T-cell (primary cell): Measurements from ENCODE around the gene MBP. TPM values are rescaled to one million over a fixed set of nuclear protein-coding genes. Genes with fewer than 3 reads are reported as not detected.

Source experiments
- ATAC-seq, 4 experiments: fragments of 200-7000 bp in 3 of 4; fragments of 150-1000 bp in 1 of 4; cut with Tn5 transposase; replicated peaks in 1 of 4; 1 replicate in 3 of 4; 2 replicates in 1 of 4; pipeline ENCODE4 v1.10.0; 2021; ENCODE audit warnings: moderate library complexity in 3 of 4, mild to moderate bottlenecking in 2 of 4, moderate number of reproducible peaks in 1 of 4
- CTCF ChIA-PET, 2 donors: fragments of 300-600 bp; sonication (Branson Sonifier 250); formaldehyde crosslinking; loops; one replicate each; lab custom pipeline; 2022; ENCODE audit warnings: antibody characterized with exemption in 2 of 2; lab: Charles Lee
- POLR2A ChIA-PET, 2 donors: fragments of 300-600 bp; sonication (Branson Sonifier 250); formaldehyde crosslinking; loops; one replicate each; lab custom pipeline; 2022; ENCODE audit warnings: antibody characterized with exemption in 2 of 2; lab: Charles Lee
- DNase-seq, 35 experiments: peaks; one replicate each; pipeline versions ENCODE4 v3.0.0 to v3.0.0-alpha.2; 2013 to 2023
- H3K27ac ChIP-seq: one replicate; pipeline ENCODE4 v1.5.1; 2013; ENCODE audit warnings: low read length
- H3K27me3 ChIP-seq, 2 experiments: replicated peaks in 1 of 2; 1 replicate in 1 of 2; 2 replicates in 1 of 2; pipeline versions ENCODE4 v1.6.1 to v1.7.0; 2013; ENCODE audit warnings: low read length in 1 of 2, mixed read lengths in 1 of 2; ENCODE audit not compliant: control insufficient read depth in 2 of 2, insufficient read depth in 2 of 2; ENCODE audit errors: extremely low read depth in 1 of 2
- H3K36me3 ChIP-seq, 2 donors: 1 replicate in 1 of 2; 2 replicates in 1 of 2; pipeline versions ENCODE4 v1.6.1 to v1.7.0; 2013; ENCODE audit warnings: low read length in 1 of 2; ENCODE audit not compliant: control insufficient read depth in 2 of 2, insufficient read depth in 1 of 2; ENCODE audit errors: extremely low read depth in 1 of 2
- H3K4me1 ChIP-seq, 2 experiments: 1 replicate in 1 of 2; 2 replicates in 1 of 2; pipeline versions ENCODE4 v1.6.1 to v1.7.0; 2013; ENCODE audit warnings: low read length in 2 of 2, mixed read lengths in 1 of 2; ENCODE audit not compliant: insufficient read depth in 2 of 2, control insufficient read depth in 1 of 2; ENCODE audit errors: extremely low read depth in 1 of 2
- H3K4me3 ChIP-seq, 2 donors: 1 replicate in 1 of 2; 2 replicates in 1 of 2; pipeline versions ENCODE4 v1.5.1 to v1.7.0; 2013; ENCODE audit warnings: mild to moderate bottlenecking in 2 of 2, low read length in 1 of 2, moderate library complexity in 1 of 2; ENCODE audit not compliant: control insufficient read depth in 1 of 2; ENCODE audit errors: extremely low read depth in 1 of 2
- H3K9me3 ChIP-seq: 2 replicates; pipeline ENCODE4 v1.7.0; 2013
- H3K27ac Mint-ChIP-seq, 2 donors: one replicate each; pipeline ENCODE4 v1.8.0; 2020 to 2021; ENCODE audit warnings: mild to moderate bottlenecking in 2 of 2, mixed read lengths in 2 of 2
- H3K27me3 Mint-ChIP-seq, 2 donors: one replicate each; pipeline ENCODE4 v1.8.0; 2021 to 2022; ENCODE audit warnings: mixed read lengths in 2 of 2
- H3K36me3 Mint-ChIP-seq: one replicate; pipeline ENCODE4 v1.8.0; 2021; ENCODE audit warnings: mixed read lengths
- H3K4me1 Mint-ChIP-seq, 3 donors: one replicate each; pipeline ENCODE4 v1.8.0; 2020 to 2022; ENCODE audit warnings: mixed read lengths in 3 of 3, mild to moderate bottlenecking in 1 of 3
- H3K4me3 Mint-ChIP-seq, 3 donors: one replicate each; pipeline ENCODE4 v1.8.0; 2020 to 2022; ENCODE audit warnings: mild to moderate bottlenecking in 3 of 3, mixed read lengths in 3 of 3, moderate library complexity in 3 of 3
- H3K9me3 Mint-ChIP-seq, 3 donors: one replicate each; pipeline ENCODE4 v1.8.0; 2020 to 2022; ENCODE audit warnings: mixed read lengths in 3 of 3
- WGBS: methylation state at CpG from one replicate; pipeline ENCODE4 v1.1.5; 2013; ENCODE audit warnings: missing lambda C conversion rate; ENCODE audit not compliant: insufficient coverage; 5-methylcytosine and 5-hydroxymethylcytosine counted together
- total RNA-seq, 35 experiments: library from RNA in 6 of 35; stranded (reverse) in 6 of 35; fragments of 120-200 nt in 1 of 35; gene quantifications; one replicate each; pipeline versions ENCODE4 v1.2.1 to v1.2.4 and lab custom pipeline; 2013 to 2026

The MBP gene
- total RNA-seq, 5 donors from 2014 or later (not counting 1 experiment from before 2014, with no cell fraction given), result 114 to 185 (median 152) TPM

DNA sequence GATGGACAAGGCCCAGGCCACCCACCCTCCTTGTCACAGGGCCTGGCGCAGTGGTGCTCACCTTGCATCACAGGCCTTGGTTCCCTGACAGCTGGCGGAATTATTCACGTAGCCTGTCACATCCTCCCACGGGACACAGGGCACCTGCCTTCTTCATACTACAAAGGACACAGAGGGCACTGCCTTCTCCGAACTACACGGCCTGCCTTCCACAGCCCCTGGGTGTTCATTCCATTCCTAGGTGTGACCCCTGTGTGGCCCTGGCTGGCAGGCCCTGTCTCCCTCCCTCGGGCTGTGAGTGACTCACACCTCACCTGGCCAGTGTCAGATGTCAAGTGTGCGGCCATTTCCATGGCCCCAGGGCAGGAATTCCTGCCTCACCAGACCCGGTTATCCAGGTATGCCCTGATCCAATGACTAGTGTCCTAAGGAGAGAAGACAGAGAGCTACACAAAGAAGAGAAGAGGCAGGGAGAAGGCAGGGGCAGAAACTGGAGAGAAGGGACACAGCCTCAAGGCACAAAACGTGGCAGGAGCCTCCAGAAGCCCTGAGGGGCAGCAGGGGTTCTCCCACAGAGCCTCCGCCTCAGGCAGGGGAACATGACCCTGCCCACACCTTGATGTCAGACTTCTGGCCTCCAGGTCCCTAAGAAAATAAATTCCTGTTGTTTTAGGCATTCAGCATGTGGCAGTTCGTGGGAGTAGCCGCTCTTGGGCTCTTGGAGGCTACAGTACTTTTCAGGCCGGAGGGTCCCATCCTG is 43.4 kb downstream of the MBP start:
- Histone ChIP-seq H3K27me3 (no peaks in the 10 kb centered on the region), H3K27ac (no peak overlapping the region), H3K9me3 (no peaks in the 10 kb centered on the region), H3K36me3 (peaks cover 6 to 32% of the 10 kb centered on the region in 2 donors), H3K4me3 (no peak overlapping the region), H3K4me1 (peaks cover 0 to 73% of the 10 kb centered on the region in 2 experiments)
- peaks cover 47% of the 10 kb centered on the region for H3K36me3 Mint-ChIP-seq
- DNase-seq (no peak), ATAC-seq (no peak)
- H3K4me3 Mint-ChIP-seq, result no peak overlapping the region
- peaks cover 71 to 77% (median 77%) of the 10 kb centered on the region in 3 donors for H3K4me1 Mint-ChIP-seq
- ChIA-PET POLR2A (no interaction called here), CTCF (no interaction called here)
- peak overlapping the region; percentile 69 to 72 for H3K27ac Mint-ChIP-seq
- no peaks in the 10 kb centered on the region for H3K9me3 Mint-ChIP-seq
- WGBS, result 84% methylated on average over 13 of the region's 14 CpGs
- no peaks in the 10 kb centered on the region for H3K27me3 Mint-ChIP-seq

DNA sequence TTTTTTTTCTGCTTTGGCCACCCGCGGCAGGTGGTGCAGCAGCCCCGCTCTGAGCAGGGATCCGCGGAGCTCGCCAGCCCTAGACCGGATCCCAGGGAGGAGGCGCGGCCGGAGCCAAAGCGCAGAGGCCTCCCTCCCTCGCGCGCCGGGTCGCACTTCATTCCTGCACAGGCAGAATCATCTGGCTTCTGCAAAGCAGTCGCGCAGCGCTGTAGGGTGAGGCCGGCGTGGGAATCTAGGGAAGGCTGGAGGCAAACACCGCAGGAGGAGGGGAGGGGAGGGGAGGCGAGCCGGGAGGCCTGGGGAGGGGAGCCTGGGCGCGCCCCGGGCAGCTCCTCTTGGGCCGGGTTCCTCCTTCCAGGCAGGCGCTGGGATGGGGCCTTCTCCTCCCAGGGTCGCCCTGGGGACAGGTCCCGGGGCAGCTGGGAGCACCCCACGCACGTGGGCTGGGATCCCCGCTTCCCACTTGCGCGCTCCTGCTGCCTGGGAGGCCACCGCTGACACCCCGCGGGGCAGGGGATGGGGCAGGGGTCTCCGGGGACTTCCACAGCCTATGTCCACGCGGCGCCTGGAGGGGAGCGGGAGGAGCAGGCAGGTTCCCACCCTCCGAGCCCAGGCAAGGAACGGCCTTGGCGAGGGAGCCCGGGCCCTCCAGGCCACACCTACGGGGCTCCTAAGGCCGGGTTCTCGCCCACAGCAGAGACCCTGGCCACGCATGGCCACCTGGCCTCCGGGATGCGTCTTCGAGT is 45.0 kb downstream of the MBP start:
- 93% methylated on average over 29 of the region's 55 CpGs for WGBS

DNA sequence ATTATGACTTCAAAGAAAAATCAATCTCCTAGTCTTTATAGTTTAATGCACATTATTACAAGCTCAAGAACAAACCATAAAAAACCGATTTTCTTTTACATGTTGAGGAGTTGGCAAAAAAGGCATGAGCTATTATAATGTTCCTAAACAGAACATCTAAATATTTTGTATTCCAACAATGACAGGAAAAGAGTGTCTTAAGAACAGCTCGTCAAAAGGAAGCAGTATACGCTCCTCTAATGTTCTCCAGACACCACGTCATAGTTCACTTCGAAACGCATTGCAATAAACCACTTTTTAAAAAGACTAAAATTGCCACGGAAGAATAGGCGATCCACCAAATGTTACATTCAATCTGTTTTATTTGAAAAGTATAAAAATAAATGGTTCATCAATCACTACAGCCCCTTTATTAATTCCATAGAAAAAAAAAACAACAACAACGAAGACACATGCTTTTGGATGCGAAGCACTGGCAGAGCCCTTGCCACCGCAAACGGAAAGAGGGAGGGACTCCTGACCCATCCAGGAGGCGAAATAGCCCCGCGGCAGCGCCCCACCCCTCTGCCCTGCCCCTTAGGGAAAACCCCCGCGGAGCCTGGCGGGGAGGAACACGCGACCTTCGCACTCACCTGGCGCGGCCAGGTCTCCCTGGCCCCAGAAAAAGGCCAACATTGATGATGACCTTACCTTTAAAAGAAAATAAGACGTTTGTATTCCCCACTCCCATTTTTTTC is 45.8 kb downstream of the MBP start:
- no peaks in the 10 kb centered on the region for H3K9me3 Mint-ChIP-seq
- no peaks in the 10 kb centered on the region for H3K27me3 Mint-ChIP-seq
- H3K4me3 Mint-ChIP-seq, result no peak overlapping the region
- 94% methylated on average over 17 of the region's 25 CpGs for WGBS
- no peak for DNase-seq
- Histone ChIP-seq H3K36me3 (peaks cover 6 to 23% of the 10 kb centered on the region in 2 donors), H3K9me3 (no peaks in the 10 kb centered on the region), H3K27me3 (no peaks in the 10 kb centered on the region), H3K4me1 (peaks cover 0 to 68% of the 10 kb centered on the region in 2 experiments), H3K4me3 (no peak overlapping the region), H3K27ac (no peak overlapping the region)
- H3K36me3 Mint-ChIP-seq, result peaks cover 44% of the 10 kb centered on the region
- POLR2A ChIA-PET, result no interaction called here
- H3K27ac Mint-ChIP-seq, result peak overlapping the region in 1 of 2 donors; percentile 23
- peaks cover 70 to 80% (median 78%) of the 10 kb centered on the region in 3 donors for H3K4me1 Mint-ChIP-seq
- CTCF ChIA-PET, result interaction anchor here in 1 of 2 donors (0.5 to 0.6 kb wide), 2 partner anchors 20 to 164 kb away, joined by 3 to 4 read pairs; no protein-coding TSS in a partner anchor
- no peak for ATAC-seq

More for the DNA sequence above, 45.0 kb downstream of the MBP start:
- Histone ChIP-seq H3K4me1 (peaks cover 0 to 68% of the 10 kb centered on the region in 2 experiments), H3K36me3 (peaks cover 6 to 25% of the 10 kb centered on the region in 2 donors), H3K27me3 (no peaks in the 10 kb centered on the region), H3K27ac (no peak overlapping the region), H3K4me3 (no peak overlapping the region), H3K9me3 (no peaks in the 10 kb centered on the region)
- Mint-ChIP-seq H3K4me3 (no peak overlapping the region), H3K4me1 (peaks cover 68 to 79% (median 78%) of the 10 kb centered on the region in 3 donors), H3K9me3 (no peaks in the 10 kb centered on the region), H3K36me3 (peaks cover 49% of the 10 kb centered on the region), H3K27me3 (no peaks in the 10 kb centered on the region), H3K27ac (no peak overlapping the region)
- DNase-seq (no peak), ATAC-seq (no peak)
- ChIA-PET POLR2A (no interaction called here), CTCF (no interaction called here)

DNA sequence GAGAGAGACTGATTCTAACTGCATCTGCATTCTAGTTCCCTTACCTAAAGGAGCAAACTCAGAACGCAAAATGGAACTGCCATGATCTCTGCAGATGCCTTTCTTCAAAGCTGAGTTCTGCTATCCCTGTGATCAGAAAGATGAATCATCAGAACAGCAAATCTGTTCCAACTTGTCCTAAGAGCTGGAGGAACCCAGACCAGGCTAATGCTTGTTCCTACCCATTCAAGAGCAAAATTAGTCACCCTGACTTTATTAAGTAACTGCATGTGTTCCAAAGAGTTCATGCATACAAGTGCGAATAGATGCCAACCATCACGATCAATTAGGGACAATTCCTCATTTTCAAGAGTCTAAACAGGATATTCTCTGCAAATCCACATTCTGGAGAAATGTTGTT is 46.5 kb downstream of the MBP start:
- Mint-ChIP-seq H3K4me3 (no peak overlapping the region), H3K36me3 (peaks cover 46% of the 10 kb centered on the region), H3K27me3 (no peaks in the 10 kb centered on the region), H3K4me1 (peaks cover 72 to 81% (median 78%) of the 10 kb centered on the region in 3 donors), H3K27ac (peak overlapping the region; percentile 21 to 23), H3K9me3 (no peaks in the 10 kb centered on the region)
- ChIA-PET CTCF (interaction anchor here (0.5 to 0.7 kb wide), 3 partner anchors 19 to 390 kb away, joined by 3 to 4 read pairs (median 3); no protein-coding TSS in a partner anchor), POLR2A (interaction anchor here in 1 of 2 donors (0.6 kb wide), 1 partner anchor 123 kb away, joined by 5 read pairs; no protein-coding TSS in a partner anchor)
- Histone ChIP-seq H3K36me3 (peaks cover 6 to 21% of the 10 kb centered on the region in 2 donors), H3K27me3 (no peaks in the 10 kb centered on the region), H3K9me3 (no peaks in the 10 kb centered on the region), H3K4me3 (no peak overlapping the region), H3K27ac (no peak overlapping the region), H3K4me1 (peaks cover 4 to 64% of the 10 kb centered on the region in 2 experiments)
- WGBS, result 82% methylated on average over 2 of the region's 3 CpGs
- DNase-seq (no peak), ATAC-seq (no peak)

DNA sequence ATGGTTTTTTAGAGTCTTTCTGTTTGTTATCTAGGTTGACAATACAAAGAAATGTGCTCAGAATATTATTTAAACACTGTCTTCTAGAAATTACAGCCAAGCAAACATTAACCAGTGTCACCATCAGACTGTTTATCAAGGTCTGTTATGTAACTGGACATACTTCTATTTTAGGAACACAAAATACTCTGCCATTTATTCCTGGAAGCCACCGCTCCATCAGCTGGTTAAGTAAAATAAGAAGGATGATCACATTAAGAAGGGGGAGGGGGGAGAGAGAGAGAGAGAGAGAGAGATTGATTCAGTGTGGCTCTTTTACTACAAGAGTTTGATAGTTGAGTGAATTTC is 47.9 kb downstream of the MBP start:
- ChIA-PET CTCF (interaction anchor here in 1 of 2 donors (1.6 kb wide), 1 partner anchor 11 kb away, joined by 4 read pairs; no protein-coding TSS in a partner anchor), POLR2A (interaction anchor here (0.6 to 0.7 kb wide), 2 partner anchors 34 to 37 kb away, joined by 3 to 4 read pairs; no protein-coding TSS in a partner anchor)
- peaks cover 40% of the 10 kb centered on the region for H3K36me3 Mint-ChIP-seq
- no peak overlapping the region for H3K4me3 ChIP-seq
- no peaks in the 10 kb centered on the region for H3K27me3 Mint-ChIP-seq
- no peaks in the 10 kb centered on the region for H3K9me3 ChIP-seq
- peak overlapping the region; percentile 66 to 68 for H3K27ac Mint-ChIP-seq
- H3K9me3 Mint-ChIP-seq, result no peaks in the 10 kb centered on the region
- WGBS, result no CpG with 5 or more reads among the region's 1 CpG
- DNase-seq, result no peak
- H3K4me1 ChIP-seq, result peaks cover 4 to 63% of the 10 kb centered on the region in 2 experiments
- peak overlapping the region; percentile 58 for H3K27ac ChIP-seq
- peak overlapping the region in 1 of 3 donors; percentile 9 for H3K4me3 Mint-ChIP-seq
- peaks cover 70 to 79% (median 77%) of the 10 kb centered on the region in 3 donors for H3K4me1 Mint-ChIP-seq
- no peak for ATAC-seq
- H3K27me3 ChIP-seq, result no peaks in the 10 kb centered on the region
- H3K36me3 ChIP-seq, result peaks cover 6 to 16% of the 10 kb centered on the region in 2 donors
